Effector memory CD4-positive, alpha-beta T cell (primary cell): Measurements from ENCODE around the gene VPS39.

ENCODE experiments used
- DNase-seq, 3 donors: peaks; one replicate each; pipeline ENCODE4 v3.0.0-alpha.2; 2020
- H3K27ac ChIP-seq: 2 replicates; pipeline ENCODE4 v1.7.0; 2013; ENCODE audit warnings: mild to moderate bottlenecking, low read length, moderate library complexity; ENCODE audit not compliant: insufficient read depth, poor library complexity, severe bottlenecking
- H3K27me3 ChIP-seq: replicated peaks from 2 replicates; pipeline ENCODE4 v1.7.0; 2013; ENCODE audit warnings: mild to moderate bottlenecking, low read length; ENCODE audit not compliant: insufficient read depth, control insufficient read depth, poor library complexity, severe bottlenecking
- H3K36me3 ChIP-seq: 2 replicates; pipeline ENCODE4 v1.7.0; 2013; ENCODE audit warnings: mild to moderate bottlenecking, low read length, moderate library complexity; ENCODE audit not compliant: control insufficient read depth, insufficient read depth
- H3K4me1 ChIP-seq: 2 replicates; pipeline ENCODE4 v1.7.0; 2013; ENCODE audit warnings: low read length, mild to moderate bottlenecking; ENCODE audit not compliant: control insufficient read depth, insufficient read depth, poor library complexity, severe bottlenecking
- H3K4me3 ChIP-seq: 2 replicates; pipeline ENCODE4 v1.7.0; 2013; ENCODE audit warnings: low read length, low read depth, mild to moderate bottlenecking; ENCODE audit not compliant: insufficient read depth, poor library complexity, severe bottlenecking
- H3K9me3 ChIP-seq: 2 replicates; pipeline ENCODE4 v1.7.0; 2013; ENCODE audit warnings: mild to moderate bottlenecking, low read length, moderate library complexity; ENCODE audit not compliant: control insufficient read depth

The VPS39 gene

GRCh38 chr15:42139596-42139995 is 68.5 kb downstream of the VPS39 start:
- H3K4me3 ChIP-seq: no peak overlapping the region
- H3K9me3 ChIP-seq: no peaks in the 10 kb centered on the region
- H3K4me1 ChIP-seq: no peaks in the 10 kb centered on the region
- no peak overlapping the region for H3K27ac ChIP-seq
- H3K36me3 ChIP-seq: no peaks in the 10 kb centered on the region
- no peaks in the 10 kb centered on the region for H3K27me3 ChIP-seq
- DNase-seq: no peak

DNA sequence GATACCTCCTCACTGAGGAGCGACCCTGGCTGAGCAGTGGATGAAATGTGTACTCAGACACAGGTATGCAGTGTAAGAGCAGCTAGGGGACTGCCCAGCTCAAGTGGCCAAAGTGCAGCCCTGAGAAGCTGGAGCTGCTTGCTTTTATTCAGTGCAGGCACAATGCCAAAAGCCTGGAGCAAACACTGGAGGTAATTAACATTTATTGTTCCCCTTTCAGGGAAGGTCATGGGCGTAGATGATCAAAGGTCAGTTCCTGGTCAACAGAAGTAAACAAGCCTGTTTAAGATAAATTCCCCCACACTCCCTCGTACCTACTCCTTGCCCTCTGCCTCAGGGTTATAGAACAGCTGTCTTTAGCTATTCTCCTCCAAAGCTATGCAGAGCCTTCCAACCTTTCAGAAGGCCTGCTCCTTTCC is 69.1 kb downstream of the VPS39 start:
- DNase-seq: no peak
- H3K27me3 ChIP-seq: no peaks in the 10 kb centered on the region
- H3K4me1 ChIP-seq: no peaks in the 10 kb centered on the region
- no peaks in the 10 kb centered on the region for H3K9me3 ChIP-seq
- no peaks in the 10 kb centered on the region for H3K36me3 ChIP-seq
- H3K4me3 ChIP-seq: no peak overlapping the region
- H3K27ac ChIP-seq: no peak overlapping the region

GRCh38 chr15:42138411-42138810 is 69.7 kb downstream of the VPS39 start:
- H3K27ac ChIP-seq: no peak overlapping the region
- no peak for DNase-seq

GRCh38 chr15:42137461-42138261 is 70.4 kb downstream of the VPS39 start:
- Histone ChIP-seq H3K9me3 (no peaks in the 10 kb centered on the region), H3K36me3 (no peaks in the 10 kb centered on the region), H3K4me1 (no peaks in the 10 kb centered on the region), H3K27me3 (no peaks in the 10 kb centered on the region), H3K4me3 (no peak overlapping the region), H3K27ac (no peak overlapping the region)
- DNase-seq: no peak

More at GRCh38 chr15:42138411-42138810, 69.7 kb downstream of the VPS39 start:
- H3K36me3 ChIP-seq: no peaks in the 10 kb centered on the region
- no peaks in the 10 kb centered on the region for H3K4me1 ChIP-seq
- H3K4me3 ChIP-seq: no peak overlapping the region
- H3K27me3 ChIP-seq: no peaks in the 10 kb centered on the region
- H3K9me3 ChIP-seq: no peaks in the 10 kb centered on the region

DNA sequence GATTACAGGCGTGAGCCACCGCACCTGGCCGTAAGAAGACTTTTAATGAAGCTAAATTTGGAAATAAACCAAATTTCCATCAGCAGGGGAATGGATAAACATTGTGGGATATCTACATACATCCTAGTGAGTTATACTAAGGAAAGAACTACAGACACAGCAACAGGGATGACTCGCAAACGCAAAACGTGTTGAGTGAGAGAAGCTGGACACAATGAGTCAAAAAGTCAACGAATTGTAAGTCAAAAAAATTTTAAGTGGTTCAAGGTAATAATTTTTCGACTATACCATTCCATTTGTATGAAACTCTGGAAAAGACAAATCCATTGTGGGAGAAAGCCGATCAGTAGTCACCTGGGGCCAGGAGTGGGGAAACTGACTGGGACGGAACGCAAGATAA is 71.6 kb downstream of the VPS39 start:
- no peaks in the 10 kb centered on the region for H3K9me3 ChIP-seq
- no peak overlapping the region for H3K4me3 ChIP-seq
- no peak for DNase-seq
- no peaks in the 10 kb centered on the region for H3K36me3 ChIP-seq
- H3K4me1 ChIP-seq: no peaks in the 10 kb centered on the region
- no peak overlapping the region for H3K27ac ChIP-seq
- H3K27me3 ChIP-seq: no peaks in the 10 kb centered on the region

- Histone ChIP-seq H3K27ac (no peak overlapping the region), H3K36me3 (no peaks in the 10 kb centered on the region), H3K27me3 (no peaks in the 10 kb centered on the region), H3K4me1 (no peaks in the 10 kb centered on the region), H3K9me3 (no peaks in the 10 kb centered on the region), H3K4me3 (no peak overlapping the region)
- DNase-seq: no peak
Observed at GRCh38 chr15:42135351-42135750, 72.8 kb downstream of the VPS39 start.

GRCh38 chr15:42134617-42135245 is 73.4 kb downstream of the VPS39 start:
- no peaks in the 10 kb centered on the region for H3K9me3 ChIP-seq

GRCh38 chr15:42133886-42134502 is 74.1 kb downstream of the VPS39 start:
- Histone ChIP-seq H3K9me3 (no peaks in the 10 kb centered on the region), H3K27ac (no peak overlapping the region), H3K27me3 (no peaks in the 10 kb centered on the region), H3K4me1 (no peaks in the 10 kb centered on the region), H3K4me3 (no peak overlapping the region), H3K36me3 (no peaks in the 10 kb centered on the region)
- peak in 2 of 3 donors; percentile 4 to 8 for DNase-seq

More at GRCh38 chr15:42134617-42135245, 73.4 kb downstream of the VPS39 start:
- Histone ChIP-seq H3K4me1 (no peaks in the 10 kb centered on the region), H3K27ac (no peak overlapping the region), H3K27me3 (no peaks in the 10 kb centered on the region), H3K36me3 (no peaks in the 10 kb centered on the region), H3K4me3 (no peak overlapping the region)
- DNase-seq: no peak

DNA sequence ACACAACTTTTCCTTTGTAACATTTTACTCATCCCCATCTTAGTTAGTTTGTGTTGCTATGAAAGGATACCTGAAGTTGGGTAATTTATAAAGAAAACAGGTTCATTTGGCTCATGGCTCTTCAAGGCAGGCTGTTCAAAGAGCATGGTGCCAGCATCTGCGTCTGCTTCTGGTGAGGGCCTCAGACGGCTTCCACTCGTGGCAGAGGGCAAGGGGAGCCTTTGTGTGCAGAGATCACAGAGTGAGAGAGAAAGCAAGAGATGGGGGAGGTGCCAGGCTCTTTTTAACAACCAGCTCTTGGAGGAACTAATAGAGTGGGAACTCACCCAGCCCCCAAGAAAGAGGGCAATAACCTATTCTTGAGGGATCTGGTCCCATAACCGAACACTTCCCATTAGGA is 74.7 kb downstream of the VPS39 start:
- Histone ChIP-seq H3K9me3 (no peaks in the 10 kb centered on the region), H3K36me3 (no peaks in the 10 kb centered on the region), H3K27me3 (no peaks in the 10 kb centered on the region), H3K4me3 (no peak overlapping the region), H3K4me1 (no peaks in the 10 kb centered on the region), H3K27ac (no peak overlapping the region)
- no peak for DNase-seq
